DMS79 treated with DMSO at 0.1 percent for 48 hours (cell line): ENCODE data around the gene VAV2.
"Not testable (repeated sequence)": the region's sequence is repeated elsewhere in the genome, so short reads cannot be mapped to it uniquely, and the experiment has no call there.

Experiments
- DNase-seq: peaks from one replicate; lab custom pipeline; 2025; lab: John Stamatoyannopoulos, UW

VAV2 gene

GRCh38 chr9:133996531-133997520 is 4.7 kb upstream of the VAV2 start:
- no peak for DNase-seq

- DNase-seq: peak; percentile 35
These were observed 3.1 kb upstream of the VAV2 start for GRCh38 chr9:133995012-133995896.

GRCh38 chr9:133994353-133995011 is 2.4 kb upstream of the VAV2 start:
- peak; percentile 42 for DNase-seq

GRCh38 chr9:133993635-133994253 is 1.6 kb upstream of the VAV2 start:
- DNase-seq: no peak

- DNase-seq: peak; percentile 86
These were observed 883 bp upstream of the VAV2 start for GRCh38 chr9:133992780-133993634.

- DNase-seq: no peak
These were observed 756 bp downstream of the VAV2 start for GRCh38 chr9:133991214-133991921.

- DNase-seq: peak; percentile 24
These were observed 1.5 kb downstream of the VAV2 start for GRCh38 chr9:133990366-133991213.

GRCh38 chr9:133989625-133990365 is 2.3 kb downstream of the VAV2 start:
- DNase-seq: peak; percentile 11

GRCh38 chr9:133988771-133989170 is 3.4 kb downstream of the VAV2 start:
- DNase-seq: not testable (repeated sequence)

GRCh38 chr9:133987946-133988665 is 4.0 kb downstream of the VAV2 start:
- no peak for DNase-seq

GRCh38 chr9:133987446-133987788 is 4.7 kb downstream of the VAV2 start:
- DNase-seq: no peak

- DNase-seq: no peak
These were observed 5.2 kb downstream of the VAV2 start for GRCh38 chr9:133986774-133987445.

GRCh38 chr9:133986061-133986460 is 6.1 kb downstream of the VAV2 start:
- DNase-seq: no peak

GRCh38 chr9:133982971-133983720 is 9.0 kb downstream of the VAV2 start:
- no peak for DNase-seq

- no peak for DNase-seq
These were observed 10.0 kb downstream of the VAV2 start for GRCh38 chr9:133981958-133982681.

GRCh38 chr9:133981589-133981957 is 10.6 kb downstream of the VAV2 start:
- DNase-seq: no peak
